ENCODE results near the gene METTL25.

DNA sequence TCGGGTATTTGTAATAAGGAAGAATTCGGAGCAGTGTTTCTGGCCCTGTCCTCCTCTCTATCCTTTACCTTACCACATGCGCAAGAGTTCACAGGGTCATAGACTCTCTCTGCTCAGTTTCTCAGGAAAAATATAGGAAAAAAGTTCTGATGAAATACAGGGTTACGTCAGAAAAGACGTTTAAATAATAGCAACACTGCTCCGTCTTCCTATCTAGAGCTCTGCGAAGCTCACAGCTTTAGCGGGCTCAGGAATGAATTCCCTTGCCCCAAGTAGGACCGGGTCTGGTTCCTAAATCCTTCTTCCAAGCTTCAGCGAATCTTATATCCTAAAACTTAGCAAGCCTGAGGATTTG, 507 bp upstream of the METTL25 start:
- TF ChIP-seq POLR2A (IDR thresholded peaks at IDR 0.05; ENCODE audit: low read length) (no peak), GATA1 (IDR thresholded peaks at IDR 0.05; ENCODE audit: low read depth, low read length) (no peak)
